Measurements from ENCODE around the gene ADCY2.

- TF ChIP-seq CTCF (IDR thresholded peaks at IDR 0.05; ENCODE audit: insufficient read depth, low read length) (no peak), REST (IDR thresholded peaks at IDR 0.05; ENCODE audit: insufficient replicate concordance, low read depth) (no peak), GABPA (IDR thresholded peaks at IDR 0.05; ENCODE audit: low read depth) (no peak)
These were observed 150.6 kb downstream of the ADCY2 start for GRCh38 chr5:7546555-7546954.

All from HL-60 (cell line).